ENCODE measurements around the gene MLX. TPM values are rescaled to one million over a fixed set of nuclear protein-coding genes. Genes with fewer than 3 reads are reported as not detected.

Gene MLX
- total RNA-seq, 2 experiments from 2014 or later, result 65.8 to 65.9 TPM

GRCh38 chr17:42525221-42525620 lies 41.7 kb upstream of the MLX start:
- ChIA-PET POLR2A (no interaction called here), CTCF (interaction anchor here (0.7 to 1.3 kb wide), 3 partner anchors 122 to 305 kb away, joined by 3 read pairs; no protein-coding TSS in a partner anchor)
- ATAC-seq (no peak), DNase-seq (no peak)
- Mint-ChIP-seq H3K36me3 (ENCODE audit: low read depth) (no peaks in the 10 kb centered on the region), H3K4me1 (ENCODE audit: low read depth) (peaks cover 25% of the 10 kb centered on the region), H3K4me3 (no peak overlapping the region), H3K27me3 (ENCODE audit: low read depth) (peaks cover 5% of the 10 kb centered on the region), H3K9me3 (ENCODE audit: insufficient read depth) (no peaks in the 10 kb centered on the region), H3K27ac (no peak overlapping the region)

GRCh38 chr17:42526031-42526444 lies 40.9 kb upstream of the MLX start:
- no peaks in the 10 kb centered on the region for H3K9me3 Mint-ChIP-seq (ENCODE audit: insufficient read depth)
- H3K36me3 Mint-ChIP-seq (ENCODE audit: low read depth), result no peaks in the 10 kb centered on the region
- no peak for ATAC-seq
- ChIA-PET CTCF (interaction anchor here (1.8 to 2.1 kb wide), 2 partner anchors 98 to 119 kb away, joined by 12 to 19 read pairs; no protein-coding TSS in a partner anchor), POLR2A (no interaction called here)
- peaks cover 33% of the 10 kb centered on the region for H3K4me1 Mint-ChIP-seq (ENCODE audit: low read depth)
- H3K27me3 Mint-ChIP-seq (ENCODE audit: low read depth), result peaks cover 1% of the 10 kb centered on the region
- no peak for DNase-seq
- H3K27ac Mint-ChIP-seq, result no peak overlapping the region
- H3K4me3 Mint-ChIP-seq, result no peak overlapping the region

- Mint-ChIP-seq H3K27me3 (ENCODE audit: low read depth) (no peaks in the 10 kb centered on the region), H3K4me1 (ENCODE audit: low read depth) (peaks cover 44% of the 10 kb centered on the region)
Measured at GRCh38 chr17:42527932-42528331, 39.0 kb upstream of the MLX start.

GRCh38 chr17:42529061-42529460 lies 37.8 kb upstream of the MLX start:
- Mint-ChIP-seq H3K9me3 (ENCODE audit: insufficient read depth) (no peaks in the 10 kb centered on the region), H3K27ac (no peak overlapping the region), H3K27me3 (ENCODE audit: low read depth) (peaks cover 7% of the 10 kb centered on the region), H3K4me1 (ENCODE audit: low read depth) (peaks cover 48% of the 10 kb centered on the region), H3K36me3 (ENCODE audit: low read depth) (no peaks in the 10 kb centered on the region), H3K4me3 (no peak overlapping the region)
- no peak for ATAC-seq
- POLR2A ChIA-PET, result no interaction called here
- no peak for DNase-seq
- CTCF ChIA-PET, result interaction anchor here (1.1 to 2.8 kb wide), 3 partner anchors 49 to 217 kb away, joined by 3 to 15 read pairs (median 9); partner anchors contain the start of gene PSMC3IP

More at GRCh38 chr17:42527932-42528331, 39.0 kb upstream of the MLX start:
- no peak overlapping the region for H3K4me3 Mint-ChIP-seq
- CTCF ChIA-PET, result interaction anchor here (0.6 to 2.1 kb wide), 41 partner anchors 8 to 394 kb away, joined by 3 to 25 read pairs (median 5); partner anchors contain the start of genes CAVIN1, NAGLU and PSMC3IP
- ATAC-seq (no peak), DNase-seq (no peak)
- no peak overlapping the region for H3K27ac Mint-ChIP-seq
- no peaks in the 10 kb centered on the region for H3K9me3 Mint-ChIP-seq (ENCODE audit: insufficient read depth)
- POLR2A ChIA-PET, result interaction anchor here (0.6 to 0.7 kb wide), 3 partner anchors 139 to 333 kb away, joined by 3 to 4 read pairs (median 3); partner anchors contain the start of genes GHDC and STAT3
- H3K36me3 Mint-ChIP-seq (ENCODE audit: low read depth), result no peaks in the 10 kb centered on the region

GRCh38 chr17:42530952-42531454 lies 35.9 kb upstream of the MLX start:
- ATAC-seq (no peak), DNase-seq (no peak)
- peak overlapping the region; percentile 41 for H3K4me3 Mint-ChIP-seq
- H3K36me3 Mint-ChIP-seq (ENCODE audit: low read depth), result no peaks in the 10 kb centered on the region
- H3K27ac Mint-ChIP-seq, result peak overlapping the region; percentile 74
- ChIA-PET POLR2A (interaction anchor here (0.6 to 1.1 kb wide), 3 partner anchors 36 to 142 kb away, joined by 3 to 5 read pairs (median 4); partner anchors contain the start of genes MLX and STAT3), CTCF (interaction anchor here (0.6 to 3.2 kb wide), 9 partner anchors 7 to 128 kb away, joined by 3 to 31 read pairs (median 6); partner anchors contain the start of gene PSMC3IP)
- H3K27me3 Mint-ChIP-seq (ENCODE audit: low read depth), result peaks cover 7% of the 10 kb centered on the region
- H3K9me3 Mint-ChIP-seq (ENCODE audit: insufficient read depth), result no peaks in the 10 kb centered on the region
- H3K4me1 Mint-ChIP-seq (ENCODE audit: low read depth), result peaks cover 54% of the 10 kb centered on the region

GRCh38 chr17:42531455-42532354 lies 35.2 kb upstream of the MLX start:
- ATAC-seq, result peak; percentile 34
- peaks cover 55% of the 10 kb centered on the region for H3K4me1 Mint-ChIP-seq (ENCODE audit: low read depth)
- H3K27me3 Mint-ChIP-seq (ENCODE audit: low read depth), result peaks cover 7% of the 10 kb centered on the region
- peak; percentile 63 for DNase-seq
- no peaks in the 10 kb centered on the region for H3K36me3 Mint-ChIP-seq (ENCODE audit: low read depth)
- peak overlapping the region; percentile 74 for H3K4me3 Mint-ChIP-seq
- H3K9me3 Mint-ChIP-seq (ENCODE audit: insufficient read depth), result no peaks in the 10 kb centered on the region
- H3K27ac Mint-ChIP-seq, result peak overlapping the region; percentile 74
- CTCF ChIA-PET, result interaction anchor here (1.1 to 3.2 kb wide), 5 partner anchors 10 to 126 kb away, joined by 3 to 31 read pairs (median 15); partner anchors contain the start of gene PSMC3IP
- POLR2A ChIA-PET, result interaction anchor here (0.6 kb wide), 1 partner anchor 216 kb away, joined by 3 read pairs; no protein-coding TSS in a partner anchor

- Mint-ChIP-seq H3K4me1 (ENCODE audit: low read depth) (peaks cover 60% of the 10 kb centered on the region), H3K9me3 (ENCODE audit: insufficient read depth) (no peaks in the 10 kb centered on the region), H3K27me3 (ENCODE audit: low read depth) (peaks cover 7% of the 10 kb centered on the region), H3K4me3 (peak overlapping the region; percentile 80), H3K36me3 (ENCODE audit: low read depth) (peaks cover 13% of the 10 kb centered on the region), H3K27ac (peak overlapping the region; percentile 86)
- ATAC-seq, result no peak
- no peak for DNase-seq
- ChIA-PET CTCF (interaction anchor here (0.7 to 3.9 kb wide), 13 partner anchors 8 to 345 kb away, joined by 3 to 23 read pairs (median 3); partner anchors contain the start of gene PSMC3IP), POLR2A (interaction anchor here (1.3 to 2.0 kb wide), 4 partner anchors 9 to 269 kb away, joined by 3 to 8 read pairs (median 4); no protein-coding TSS in a partner anchor)
Measured at GRCh38 chr17:42535155-42536047, 31.5 kb upstream of the MLX start.

- ATAC-seq, result peak; percentile 91
- H3K27ac Mint-ChIP-seq, result peak within 1 kb of the TSS; percentile 87
Measured at GRCh38 chr17:42536048-42536371, 30.9 kb upstream of the MLX start, which contains the start of gene NAGLU. TSS of gene NAGLU (plus strand) at chr17:42536241. CDS start at chr17:42536273, 32 bp downstream.

GRCh38 chr17:42536372-42537155 lies 30.3 kb upstream of the MLX start:
- peaks cover 7% of the 10 kb centered on the region for H3K27me3 Mint-ChIP-seq (ENCODE audit: low read depth)
- ATAC-seq, result peak; percentile 71
- peak; percentile 84 for DNase-seq
- ChIA-PET CTCF (interaction anchor here (0.9 to 3.9 kb wide), 13 partner anchors 9 to 347 kb away, joined by 3 to 23 read pairs (median 4); partner anchors contain the start of gene PSMC3IP), POLR2A (interaction anchor here (0.6 to 2.0 kb wide), 7 partner anchors 9 to 270 kb away, joined by 3 to 8 read pairs (median 3); no protein-coding TSS in a partner anchor)
- H3K4me1 Mint-ChIP-seq (ENCODE audit: low read depth), result peaks cover 59% of the 10 kb centered on the region
- H3K9me3 Mint-ChIP-seq (ENCODE audit: insufficient read depth), result no peaks in the 10 kb centered on the region
- H3K4me3 Mint-ChIP-seq, result peak overlapping the region; percentile 87
- H3K27ac Mint-ChIP-seq, result peak overlapping the region; percentile 87
- H3K36me3 Mint-ChIP-seq (ENCODE audit: low read depth), result peaks cover 17% of the 10 kb centered on the region

More at GRCh38 chr17:42536048-42536371, 30.9 kb upstream of the MLX start, which contains the start of gene NAGLU:
- ChIA-PET POLR2A (interaction anchor here (0.6 to 2.0 kb wide), 5 partner anchors 9 to 269 kb away, joined by 3 to 8 read pairs (median 3); no protein-coding TSS in a partner anchor), CTCF (interaction anchor here (0.7 to 3.9 kb wide), 14 partner anchors 9 to 346 kb away, joined by 3 to 23 read pairs (median 4); partner anchors contain the start of gene PSMC3IP)
- H3K4me1 Mint-ChIP-seq (ENCODE audit: low read depth), result peaks cover 59% of the 10 kb centered on the region
- H3K27me3 Mint-ChIP-seq (ENCODE audit: low read depth), result peaks cover 7% of the 10 kb centered on the region
- peaks cover 13% of the 10 kb centered on the region for H3K36me3 Mint-ChIP-seq (ENCODE audit: low read depth)
- no peaks in the 10 kb centered on the region for H3K9me3 Mint-ChIP-seq (ENCODE audit: insufficient read depth)
- H3K4me3 Mint-ChIP-seq, result peak within 1 kb of the TSS; percentile 87
- peak; percentile 88 for DNase-seq

Data from activated CD8-positive, alpha-beta T cell treated with anti-CD3 and anti-CD28 coated beads, Interleukin-2, amount 10 ng/mL, durations not matched to agents 7 days and 5 days (primary cell).